GM19193 (cell line): ENCODE measurements around the gene GSK3B.

ENCODE experiments used
- POLR2A ChIP-seq: IDR thresholded peaks from 4 replicates; pipeline ENCODE4 v1.6.1; 2011; ENCODE audit not compliant: insufficient read depth, insufficient read length; ENCODE audit errors: extremely low read depth

GSK3B gene

GRCh38 chr3:120093911-120094775 lies at the start of gene GSK3B:
Gene GSK3B (minus strand): TSS chr3:120094447. CDS start chr3:120093434, 1,013 bp downstream.
- TF ChIP-seq POLR2A, result peak; percentile 74

GRCh38 chr3:120143676-120144075 lies 49.4 kb upstream of the GSK3B start:
- no peak for TF ChIP-seq POLR2A

GRCh38 chr3:120142236-120142635 lies 48.0 kb upstream of the GSK3B start:
- TF ChIP-seq POLR2A, result no peak

GRCh38 chr3:120140098-120140742 lies 46.0 kb upstream of the GSK3B start:
- no peak for TF ChIP-seq POLR2A

GRCh38 chr3:120139140-120139539 lies 44.9 kb upstream of the GSK3B start:
- TF ChIP-seq POLR2A, result no peak

- TF ChIP-seq POLR2A, result no peak
Observed at GRCh38 chr3:120137548-120137947, 43.3 kb upstream of the GSK3B start.

- no peak for TF ChIP-seq POLR2A
Observed at GRCh38 chr3:120130656-120131055, 36.4 kb upstream of the GSK3B start.

- TF ChIP-seq POLR2A, result no peak
Observed at GRCh38 chr3:120129718-120130513, 35.7 kb upstream of the GSK3B start.

GRCh38 chr3:120129051-120129450 lies 34.8 kb upstream of the GSK3B start:
- no peak for TF ChIP-seq POLR2A

GRCh38 chr3:120125992-120126391 lies 31.7 kb upstream of the GSK3B start:
- TF ChIP-seq POLR2A, result no peak

- no peak for TF ChIP-seq POLR2A
Observed at GRCh38 chr3:120119846-120120510, 25.7 kb upstream of the GSK3B start.

- no peak for TF ChIP-seq POLR2A
Observed at GRCh38 chr3:120114981-120115380, 20.7 kb upstream of the GSK3B start.

- TF ChIP-seq POLR2A, result no peak
Observed at GRCh38 chr3:120114376-120114775, 20.1 kb upstream of the GSK3B start.
